Measurements from ENCODE around the gene ACADVL. TPM values are rescaled to one million over a fixed set of nuclear protein-coding genes. Genes with fewer than 3 reads are reported as not detected.
A peak's percentile ranks its signal among the peaks of the same experiment; 100 is the strongest.
"Not testable (repeated sequence)": the region's sequence is repeated elsewhere in the genome, so short reads cannot be mapped to it uniquely, and the experiment has no call there.

Gene ACADVL
- total RNA-seq, 1 experiment from 2014 or later: 306 TPM

DNA sequence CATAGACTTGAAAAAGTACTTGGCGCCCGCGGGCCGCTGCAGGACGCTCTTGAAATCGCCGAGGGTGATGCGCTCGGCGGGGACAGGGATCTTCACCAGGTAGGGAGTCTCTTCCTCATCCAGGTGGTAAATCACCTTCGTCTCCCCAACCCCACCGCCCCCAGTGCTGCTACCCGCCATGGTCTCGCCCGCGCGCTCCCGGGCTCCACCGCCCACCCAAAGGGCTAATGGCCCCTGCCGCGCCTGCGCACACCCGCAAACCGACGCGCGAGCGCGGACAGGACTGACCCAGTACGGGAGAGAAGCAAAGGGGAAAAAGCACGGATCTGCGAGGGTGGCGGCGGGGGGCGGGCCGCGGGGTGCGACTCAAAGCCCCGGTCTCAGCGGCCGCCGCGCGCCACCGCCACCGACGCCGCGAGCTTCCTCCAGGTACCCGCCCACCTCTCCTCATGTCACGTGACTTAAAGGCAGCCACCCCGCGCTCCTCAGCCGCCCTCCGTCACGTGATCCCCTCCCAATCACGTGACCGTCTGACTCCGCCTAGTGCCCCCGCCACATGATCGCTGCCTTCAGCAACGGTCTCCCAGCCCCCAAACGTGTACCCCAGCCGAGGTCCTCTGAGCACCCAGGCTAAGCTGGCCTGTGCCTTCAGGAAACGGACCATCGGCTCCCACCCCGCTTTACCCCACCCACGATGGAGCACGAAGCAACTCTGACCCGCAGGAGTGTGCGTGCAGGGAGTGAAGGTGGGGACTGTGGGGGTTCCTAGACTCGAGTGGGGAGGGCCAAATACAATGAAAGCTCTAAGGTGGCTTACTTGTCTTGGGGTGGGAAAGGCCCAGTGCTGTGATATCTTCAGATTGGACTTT, 14.6 kb downstream of the ACADVL start, which contains the start of gene DVL2:
Gene DVL2, minus strand, starts transcription at position 435 of the 869 bp plus-strand sequence. Its CDS starts 255 bp downstream, at position 180.
- peak; percentile 98 for DNase-seq (ENCODE audit: low read depth)

DNA sequence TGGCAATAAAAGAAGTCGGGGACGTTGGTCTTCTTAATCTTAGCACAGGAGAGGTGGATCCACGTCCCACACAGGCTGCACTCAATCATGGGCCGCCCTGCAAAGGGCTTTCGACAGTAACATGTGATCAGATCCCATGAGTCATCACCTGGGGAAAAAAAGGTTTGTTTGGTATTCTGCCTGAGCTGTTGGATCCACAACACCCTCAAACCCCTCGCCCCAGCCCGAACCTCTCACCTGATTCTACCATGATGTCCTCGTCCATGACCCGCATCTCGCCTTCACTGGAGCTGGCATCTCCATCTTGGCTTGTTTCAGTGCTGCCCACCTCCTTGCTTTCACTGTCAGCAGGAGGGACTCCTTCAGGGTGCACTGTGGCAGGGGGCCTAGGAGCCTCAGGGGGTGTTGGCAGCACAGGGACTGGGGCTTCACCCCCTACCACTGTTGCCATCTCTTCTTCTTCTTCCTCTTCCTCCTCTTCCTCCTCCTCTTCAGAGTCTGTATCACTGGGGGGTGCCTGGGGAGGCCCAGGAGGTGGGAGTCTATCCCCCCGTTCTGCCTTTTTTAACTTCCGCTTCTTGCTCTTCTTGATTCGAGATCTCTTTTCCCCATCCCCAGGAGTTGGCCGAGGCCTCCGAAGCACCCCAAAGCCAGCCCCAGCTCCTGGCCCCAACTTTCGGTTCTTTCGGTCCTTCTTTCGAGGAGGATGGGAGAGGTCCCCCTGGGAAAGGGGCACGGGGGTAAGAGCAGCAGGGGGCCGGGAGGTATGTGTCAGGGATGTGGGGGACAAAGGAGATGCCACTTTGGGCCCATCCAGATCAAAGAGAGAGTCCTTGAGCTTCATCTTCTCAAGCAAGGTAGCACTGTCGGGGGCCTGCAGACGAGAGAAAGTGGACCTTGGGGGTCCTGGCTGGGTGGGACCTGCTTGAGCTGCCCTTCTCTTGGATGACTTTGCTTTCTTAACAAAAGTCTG, 16.2 kb downstream of the ACADVL start:
- DNase-seq (ENCODE audit: low read depth): peak; percentile 59

DNA sequence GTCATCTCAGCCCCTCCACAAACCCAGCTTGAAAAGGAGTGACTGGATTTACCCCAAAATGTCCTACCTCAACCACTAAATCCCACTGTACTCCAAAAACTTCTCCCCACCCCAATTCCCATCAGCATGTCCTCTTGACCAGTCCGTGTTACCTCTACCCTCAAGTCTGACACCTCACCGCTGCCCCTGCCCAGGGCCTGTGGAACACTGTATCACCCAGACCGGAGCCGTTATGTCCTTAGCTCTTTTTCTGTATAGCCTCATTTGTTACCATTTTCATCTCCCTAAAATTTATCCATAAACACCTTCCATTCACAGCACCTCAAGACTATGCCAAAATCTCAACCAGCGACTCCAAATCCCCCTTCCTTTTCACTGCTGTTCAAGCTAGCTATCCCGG, 17.1 kb downstream of the ACADVL start:
- DNase-seq (ENCODE audit: low read depth): no peak

DNA sequence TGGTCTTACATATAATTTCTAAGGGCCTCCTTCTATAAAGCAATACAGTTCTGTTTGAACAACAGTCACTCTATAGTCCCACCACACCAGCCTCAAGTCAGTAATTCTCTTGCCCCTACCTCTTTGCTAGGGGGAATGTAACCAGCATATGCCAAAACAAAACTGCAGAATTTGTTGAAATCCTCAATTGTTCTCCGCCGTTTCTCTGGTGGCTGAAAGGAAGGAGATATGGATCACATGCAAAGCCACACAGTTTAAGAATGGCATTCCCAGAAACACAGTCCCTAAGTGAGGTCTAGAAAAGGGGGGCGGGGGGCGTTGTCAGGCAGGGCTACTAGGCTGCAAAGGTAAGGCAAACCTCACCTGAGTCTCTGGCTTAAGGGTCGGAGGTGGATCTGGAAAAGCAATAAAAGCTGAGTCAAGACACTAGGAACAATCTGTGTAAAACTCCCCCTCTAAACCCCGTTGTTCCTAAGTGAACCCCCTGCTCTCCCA, 17.6 kb downstream of the ACADVL start:
- DNase-seq (ENCODE audit: low read depth): no peak

DNA sequence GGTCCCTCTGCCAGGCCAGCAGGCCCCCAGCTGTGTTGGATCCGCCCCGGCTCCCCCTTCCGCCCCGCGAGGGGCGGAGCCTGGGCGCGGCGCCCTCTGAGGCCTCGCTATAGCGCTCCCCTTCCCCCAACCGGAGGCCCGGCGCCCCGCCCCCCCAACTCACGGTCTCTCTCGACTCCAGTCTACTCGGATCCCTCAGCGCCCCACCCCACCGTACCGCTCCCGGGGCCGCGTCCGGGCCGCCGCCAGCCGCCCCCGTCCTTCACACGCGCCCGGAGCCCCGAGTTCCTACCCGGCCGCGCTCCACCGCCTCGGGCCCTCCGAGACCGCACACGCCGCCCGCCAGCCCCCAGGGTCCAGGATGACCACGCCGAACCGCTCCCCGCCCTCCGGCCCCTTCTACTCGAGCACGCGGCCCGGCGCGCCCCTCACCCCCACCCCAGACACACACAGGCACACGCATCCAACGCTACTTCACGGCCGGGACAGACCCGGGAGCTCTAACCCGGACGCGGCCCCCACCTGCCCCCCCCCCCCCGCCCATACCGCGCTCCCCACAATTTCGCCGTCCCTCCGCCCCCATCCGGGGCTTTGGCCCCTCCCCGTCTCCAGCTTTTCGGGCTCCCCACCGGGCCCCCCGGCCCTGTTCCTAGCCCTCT, 18.2 kb downstream of the ACADVL start:
- peak; percentile 82 for DNase-seq (ENCODE audit: low read depth)

DNA sequence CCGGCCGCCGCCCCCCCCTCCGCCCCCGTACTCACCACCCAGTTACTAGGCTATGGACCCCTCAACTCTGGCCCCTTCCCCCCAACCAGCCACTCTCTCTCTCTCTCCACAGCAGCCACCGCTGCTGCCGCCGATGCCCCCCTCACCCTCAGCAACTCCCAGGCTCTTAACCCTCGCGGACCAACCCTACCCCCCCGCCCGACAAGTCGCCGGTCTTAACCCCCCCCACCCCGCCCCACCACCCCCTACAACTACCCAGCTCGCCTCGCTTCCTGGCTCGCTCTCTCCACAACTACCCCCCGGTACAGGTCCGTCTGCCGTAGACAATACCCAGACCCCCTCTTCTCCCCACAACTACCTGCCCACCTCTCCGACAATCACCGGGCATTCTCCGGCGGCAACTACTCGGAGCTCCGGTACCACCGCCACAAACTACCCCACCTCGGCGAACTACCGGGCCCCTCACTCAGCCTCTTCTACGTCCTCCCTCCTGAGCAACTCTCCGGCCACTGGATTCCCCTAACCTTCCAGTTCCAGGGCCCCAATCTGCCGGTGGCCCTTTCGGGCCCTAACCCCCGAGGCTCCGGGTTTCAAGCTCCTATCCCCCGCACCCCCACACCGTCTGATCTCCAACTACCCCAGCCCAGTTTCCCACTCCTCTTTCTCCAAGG, 18.8 kb downstream of the ACADVL start:
- DNase-seq (ENCODE audit: low read depth): no peak

DNA sequence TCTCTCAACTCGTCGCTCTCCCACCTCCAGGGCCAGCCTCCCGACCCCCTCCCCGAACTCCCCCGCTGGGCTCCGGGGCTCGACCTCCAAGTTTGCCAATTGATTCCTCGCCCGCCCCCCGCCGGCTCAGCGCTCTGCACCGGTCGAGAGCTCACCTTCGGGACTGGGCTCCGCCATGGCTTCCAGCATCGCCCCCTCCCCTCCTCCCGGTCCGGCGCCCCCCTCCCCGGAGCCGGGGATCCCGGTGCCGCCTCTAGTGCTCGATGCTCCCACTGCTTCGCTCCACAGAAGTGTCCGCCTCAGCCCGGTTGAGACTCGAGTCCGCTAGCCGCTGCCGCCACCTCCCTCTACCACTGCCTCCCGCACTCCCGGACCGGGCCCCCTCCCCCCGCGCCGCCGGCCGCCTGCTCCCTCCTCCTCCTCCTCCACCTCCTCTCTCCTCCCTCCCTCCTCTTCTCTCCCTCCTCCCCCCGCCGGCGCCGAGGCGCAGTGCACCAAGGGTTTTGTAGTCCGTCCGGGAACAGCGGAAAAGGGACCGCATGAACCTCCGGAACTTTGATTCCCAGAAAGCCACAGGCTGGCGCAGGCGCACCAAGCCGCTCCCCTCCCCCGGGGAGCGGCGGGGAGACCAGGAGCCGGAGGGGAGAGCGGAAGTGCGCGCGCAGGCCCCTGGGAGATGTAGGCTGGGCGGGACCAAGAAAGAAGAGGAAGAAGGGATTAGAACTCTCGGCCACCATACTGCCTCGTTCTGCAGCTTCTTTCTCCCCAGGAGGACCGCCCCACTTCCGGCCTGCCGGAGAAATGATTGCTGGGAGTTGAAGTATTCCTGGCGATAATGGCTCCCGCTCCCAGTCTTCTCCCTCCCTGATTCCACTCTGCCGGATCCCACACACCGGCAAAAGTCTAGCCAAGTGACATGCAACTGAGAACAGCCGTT, 19.6 kb downstream of the ACADVL start, which contains the start of gene PHF23:
Gene PHF23, minus strand, starts transcription at position 367 of the 937 bp plus-strand sequence. Its CDS starts 178 bp downstream, at position 189.
- peak; percentile 99 for DNase-seq (ENCODE audit: low read depth)

DNA sequence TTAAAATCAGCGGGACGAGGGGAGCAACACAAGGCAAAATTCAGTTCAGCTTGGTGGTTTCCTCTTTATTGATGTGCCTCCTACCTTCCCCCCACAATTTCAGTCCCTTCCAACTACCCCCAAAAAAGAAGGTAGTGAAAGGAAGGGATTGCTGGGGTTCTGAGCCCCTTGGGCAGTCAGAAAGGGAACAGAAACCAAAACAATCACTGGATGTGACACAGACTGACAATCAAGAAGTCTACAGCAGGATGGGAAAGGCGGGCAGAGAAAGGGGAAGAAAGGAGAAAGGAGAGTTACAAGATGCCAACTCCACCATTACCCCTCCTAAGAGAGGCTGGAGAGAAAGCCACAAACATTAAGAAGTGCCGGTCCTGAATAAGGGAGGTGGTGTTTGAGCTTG, 20.6 kb downstream of the ACADVL start:
- DNase-seq (ENCODE audit: low read depth): no peak

DNA sequence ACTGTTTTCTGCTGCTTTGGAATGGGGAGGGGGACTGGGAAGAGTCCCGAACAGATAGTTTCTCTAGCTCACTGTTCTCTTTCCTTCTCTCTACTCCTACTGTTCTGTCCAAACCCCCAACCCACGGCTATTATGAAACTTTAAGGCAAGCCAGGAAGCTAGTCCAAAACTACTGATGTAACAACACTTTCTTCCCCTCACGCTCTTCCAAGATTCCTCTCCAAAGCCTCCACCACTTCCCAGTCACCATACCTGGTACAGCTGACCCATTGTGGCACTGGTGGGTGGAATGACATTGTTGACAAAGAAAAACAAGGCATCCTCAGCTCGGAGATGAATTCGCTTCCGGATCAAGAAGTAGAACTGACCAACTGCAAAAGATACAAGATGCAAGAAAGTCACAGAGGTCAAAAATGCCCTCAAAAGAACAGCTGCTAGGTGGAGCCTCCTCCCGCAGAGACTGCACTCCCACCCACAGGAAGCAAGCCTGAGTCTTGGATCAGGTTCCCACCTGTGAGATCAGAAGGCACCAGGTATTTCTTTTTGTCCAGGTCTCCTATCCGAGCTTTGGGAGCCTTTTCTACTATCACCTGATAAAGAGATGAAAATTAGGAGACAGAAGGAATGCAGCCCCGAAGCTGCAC, 21.5 kb downstream of the ACADVL start:
- DNase-seq (ENCODE audit: low read depth): no peak

DNA sequence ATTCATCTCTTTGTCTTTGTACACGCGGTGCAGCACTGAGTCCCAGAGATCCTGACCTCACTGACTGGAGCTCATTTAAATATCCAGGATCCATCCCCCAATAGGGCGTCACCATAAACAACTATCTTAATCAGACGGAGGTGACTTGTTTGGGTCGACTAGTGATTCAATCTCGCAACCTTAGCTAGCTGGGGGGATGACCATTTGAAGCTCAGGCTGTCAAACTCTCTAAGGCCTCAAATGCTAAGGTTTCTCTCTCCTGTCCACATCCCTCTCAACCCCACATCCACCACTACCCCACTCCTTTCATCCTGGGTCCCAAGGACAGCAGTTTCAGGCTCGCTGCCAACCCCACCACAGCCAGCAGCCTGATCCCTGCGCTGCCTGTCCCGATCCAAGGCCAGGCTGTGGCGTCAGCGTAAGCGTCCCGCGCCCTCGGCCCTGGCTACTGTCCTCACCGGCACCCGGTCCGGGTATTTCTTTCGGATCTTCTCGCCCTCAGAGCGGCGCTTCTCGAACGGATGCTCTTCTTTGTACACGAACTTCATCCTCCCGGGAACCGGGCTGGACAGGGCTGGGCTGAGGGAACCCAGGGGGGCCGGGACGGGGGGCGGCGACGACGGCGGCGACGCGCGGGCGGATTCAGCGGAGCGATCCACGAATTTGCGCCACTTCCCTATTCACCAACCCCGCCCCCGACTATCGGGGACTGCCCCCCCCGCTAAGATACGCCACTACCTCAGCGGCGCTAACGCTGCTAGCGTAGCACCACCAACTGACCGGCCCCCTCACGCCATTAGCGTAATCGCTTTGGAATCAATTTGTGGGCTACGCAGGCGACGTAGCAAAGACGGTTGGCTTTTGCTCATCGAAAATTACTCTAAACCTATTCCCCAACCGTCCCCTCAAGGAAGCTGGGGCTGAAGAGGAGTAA, 22.3 kb downstream of the ACADVL start, which contains the start of gene GABARAP:
Gene GABARAP, minus strand, starts transcription at position 667 of the 934 bp plus-strand sequence. Its CDS starts 119 bp downstream, at position 548.
- peak; percentile 92 for DNase-seq (ENCODE audit: low read depth)

DNA sequence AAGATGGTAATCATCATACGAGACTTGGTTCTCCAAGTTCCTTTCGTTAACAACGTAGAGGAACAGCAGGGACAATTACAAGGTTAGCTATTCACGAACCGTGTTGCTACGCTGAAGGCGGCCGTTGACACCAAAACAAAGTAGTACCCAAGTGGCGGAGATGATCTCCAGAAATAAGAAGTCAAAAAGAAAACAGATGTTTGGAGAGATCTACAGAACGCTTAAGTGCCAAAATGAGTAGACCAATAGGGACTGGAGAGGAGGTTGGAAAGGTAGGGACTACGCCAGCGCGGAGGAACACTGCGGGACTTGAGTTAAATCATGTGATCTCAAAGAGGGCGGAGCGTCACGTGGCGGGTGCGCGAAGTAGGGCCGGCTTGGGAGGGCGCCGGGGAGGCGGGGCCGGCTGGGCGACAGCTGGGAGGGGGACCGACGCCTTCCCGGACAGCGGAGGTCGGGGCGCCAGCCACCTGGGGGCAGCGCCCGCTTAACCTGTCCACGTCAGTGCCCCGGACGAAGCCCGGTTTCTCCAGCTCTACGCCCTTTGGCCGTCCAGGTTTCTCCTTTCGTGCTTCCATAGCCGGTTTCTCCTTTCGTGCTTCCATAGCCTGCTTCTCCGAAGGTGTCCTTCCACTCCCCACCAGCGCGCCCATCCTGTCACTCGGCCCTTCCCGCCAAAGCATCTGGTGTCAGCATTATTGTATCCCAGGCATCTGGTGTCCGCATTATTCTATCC, 23.1 kb downstream of the ACADVL start:
- peak; percentile 96 for DNase-seq (ENCODE audit: low read depth)

DNA sequence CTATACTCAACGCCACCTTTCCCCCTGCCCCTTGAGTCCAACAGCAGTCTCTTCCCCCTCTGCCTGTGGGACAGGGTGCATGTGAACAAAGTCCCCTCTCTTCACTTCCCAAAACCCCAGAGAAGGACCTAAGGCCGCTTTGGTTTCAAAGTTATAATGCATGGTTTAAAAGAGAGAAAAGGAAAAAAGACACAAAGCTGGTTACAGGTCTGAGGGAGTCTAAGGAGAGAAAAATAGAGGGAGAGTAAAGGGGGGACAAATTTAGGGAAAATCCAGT, 23.7 kb downstream of the ACADVL start:
- no peak for DNase-seq (ENCODE audit: low read depth)

DNA sequence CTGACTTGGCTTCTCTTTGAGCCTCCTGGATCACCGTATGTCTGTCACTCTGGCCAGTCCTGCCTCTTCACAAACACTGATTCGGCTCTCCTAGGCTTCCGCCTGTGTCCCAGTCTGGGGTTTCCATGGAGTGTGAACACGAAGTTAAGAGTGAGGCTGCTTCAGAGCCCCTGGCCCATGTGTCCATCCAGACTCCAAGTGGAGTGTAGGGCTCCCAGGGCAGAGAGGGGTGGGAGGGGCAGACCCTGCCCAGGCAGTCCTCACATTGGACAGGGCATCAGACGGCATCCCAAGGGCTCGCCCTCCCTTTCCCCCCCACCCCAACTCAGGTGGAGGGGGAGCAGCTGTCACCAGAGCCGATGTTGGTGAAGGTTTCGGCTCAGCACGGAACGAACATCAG, 24.1 kb downstream of the ACADVL start:
- not testable (repeated sequence) for DNase-seq (ENCODE audit: low read depth)

DNA sequence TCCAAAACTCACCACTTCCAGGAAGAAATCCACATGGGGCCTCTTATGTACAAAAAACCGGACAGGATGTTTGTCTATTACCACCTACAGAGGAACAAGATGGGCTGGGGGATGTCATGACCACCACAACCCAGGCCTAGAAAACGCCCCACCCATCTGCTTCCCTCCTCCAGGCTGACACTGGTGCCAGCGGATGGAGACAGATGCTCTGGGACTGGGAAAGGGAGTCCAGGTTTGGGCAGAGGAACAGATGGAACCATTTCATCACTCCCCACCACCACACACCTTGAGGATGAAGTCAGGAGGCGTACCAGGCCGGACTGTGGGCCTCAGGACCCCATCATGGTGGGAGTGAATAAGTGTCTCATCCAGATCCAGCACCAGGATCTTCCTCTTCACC, 27.0 kb downstream of the ACADVL start:
- DNase-seq (ENCODE audit: low read depth): no peak

DNA sequence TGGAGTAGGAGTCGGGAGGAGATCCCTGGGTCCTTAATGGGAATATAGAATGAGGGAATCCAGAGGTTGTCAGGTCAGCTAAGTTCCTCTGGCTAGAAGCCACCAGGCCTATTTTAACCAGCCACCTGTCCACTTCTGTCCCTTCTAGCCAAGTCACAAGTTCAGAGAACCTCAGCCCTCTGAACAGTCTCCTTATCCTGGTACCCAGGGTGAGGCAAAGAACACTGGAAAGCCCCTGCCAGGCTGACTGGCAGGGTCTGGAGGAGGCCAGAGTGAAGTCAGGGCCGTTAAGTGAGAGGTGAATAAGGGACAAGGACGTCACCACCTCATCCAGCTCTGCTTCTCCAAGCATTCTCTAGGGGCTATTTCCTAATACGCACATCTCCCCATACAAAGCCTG, 29.1 kb downstream of the ACADVL start:
- no peak for DNase-seq (ENCODE audit: low read depth)

DNA sequence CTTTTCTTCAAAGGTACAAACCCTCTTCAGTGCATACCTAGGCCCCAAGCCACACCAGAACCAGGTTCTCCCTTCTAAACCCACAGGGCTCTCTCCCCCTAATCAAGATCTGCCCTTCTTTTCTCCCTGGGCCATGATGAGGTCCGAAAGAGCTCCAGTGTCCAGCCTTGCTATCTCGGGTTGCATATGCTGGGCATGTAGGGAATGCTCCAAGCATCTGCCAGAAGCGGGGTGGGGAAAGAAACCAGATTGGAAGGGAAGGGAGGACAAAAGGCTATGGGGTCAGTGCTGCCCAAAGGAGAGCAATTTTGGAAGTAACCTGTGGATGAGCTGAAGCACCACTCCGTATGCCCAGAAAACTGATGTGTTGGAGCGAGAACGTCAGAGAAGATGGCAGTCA, 29.5 kb downstream of the ACADVL start:
- DNase-seq (ENCODE audit: low read depth): no peak

DNA sequence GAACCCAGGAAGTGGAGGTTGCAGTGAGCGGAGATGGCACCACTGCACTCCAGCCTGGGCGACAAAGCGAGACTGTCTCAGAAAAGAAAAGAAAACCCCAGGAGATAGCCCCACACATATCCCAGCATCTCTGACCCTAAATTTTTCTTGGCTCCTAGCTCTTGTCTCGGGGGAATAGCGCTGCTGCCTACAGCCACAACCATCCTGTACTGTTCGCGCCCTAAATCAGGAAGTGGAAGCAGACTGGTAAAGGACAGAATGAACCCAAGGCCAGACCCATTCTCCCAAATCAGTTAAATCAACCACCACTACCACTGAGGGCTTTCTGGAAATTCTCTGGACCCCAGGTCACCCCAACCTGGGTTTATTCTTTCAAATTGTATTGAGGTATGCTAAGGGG, 30.1 kb downstream of the ACADVL start:
- DNase-seq (ENCODE audit: low read depth): no peak

Data from Daoy (cell line).